GM18520 (cell line): Measurements from ENCODE around the gene PPP1R7.
"Not testable (repeated sequence)": the region's sequence is repeated elsewhere in the genome, so short reads cannot be mapped to it uniquely, and the experiment has no call there.

ENCODE experiments used
- ATAC-seq: cut with Tn5 transposase; IDR thresholded peaks from one replicate; pipeline ENCODE4 v1.9.1; 2021; ENCODE audit not compliant: unreplicated experiment

The PPP1R7 gene

DNA sequence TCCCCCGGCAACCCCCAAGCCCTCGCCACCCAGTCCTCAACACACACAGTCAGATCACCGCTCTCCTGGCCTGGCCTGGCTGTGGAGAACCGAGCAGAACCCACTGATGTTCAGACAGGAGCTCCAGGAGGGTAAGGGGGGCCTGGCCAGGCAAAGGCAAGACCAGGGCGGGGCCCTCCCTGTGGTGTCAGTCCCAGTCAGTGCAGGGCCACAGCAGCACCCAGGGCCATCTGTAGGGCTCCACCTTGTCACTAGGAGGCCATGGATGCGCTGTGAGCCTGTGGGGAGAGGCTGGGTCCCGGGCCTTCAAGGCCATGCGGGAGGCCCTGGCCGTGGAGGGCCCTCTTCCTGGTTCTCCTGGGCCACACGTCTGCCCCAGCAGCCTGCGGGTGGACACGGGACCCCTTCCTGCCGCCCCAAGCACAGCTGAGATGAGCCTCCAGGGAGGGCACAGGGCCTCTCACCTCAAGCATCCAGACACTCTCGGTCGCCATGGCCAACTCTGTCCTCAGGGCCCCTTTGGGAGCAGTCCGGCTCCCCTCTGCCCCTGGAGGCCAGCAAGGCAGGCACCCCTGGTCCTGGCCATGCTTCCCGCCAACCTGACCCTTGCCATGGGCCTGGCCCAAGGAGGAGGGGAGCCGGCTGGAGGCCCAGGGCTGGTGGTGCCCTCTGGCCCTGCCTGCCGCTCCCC lies 40.2 kb downstream of the PPP1R7 start:
- no peak for ATAC-seq

DNA sequence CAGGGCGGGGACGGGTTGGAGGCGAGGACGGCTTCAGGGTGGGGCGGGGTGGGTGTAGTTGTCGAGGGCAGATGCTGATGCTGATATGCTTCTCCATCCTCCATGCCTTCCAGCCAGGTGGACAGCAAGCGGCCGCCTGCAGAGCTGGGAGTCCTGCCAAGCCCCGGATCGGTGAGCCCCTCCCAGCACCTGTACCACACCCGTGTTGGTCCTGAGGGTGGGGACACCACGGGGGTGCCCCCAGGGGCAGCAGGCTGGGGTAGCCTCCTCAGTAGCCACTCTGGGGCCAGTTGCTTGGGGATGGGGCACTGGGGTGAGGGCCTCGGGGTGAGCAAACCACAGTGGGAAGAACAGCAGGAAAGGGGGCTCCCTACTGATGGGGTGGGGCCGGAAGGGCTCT lies 40.8 kb downstream of the PPP1R7 start:
- ATAC-seq: no peak

DNA sequence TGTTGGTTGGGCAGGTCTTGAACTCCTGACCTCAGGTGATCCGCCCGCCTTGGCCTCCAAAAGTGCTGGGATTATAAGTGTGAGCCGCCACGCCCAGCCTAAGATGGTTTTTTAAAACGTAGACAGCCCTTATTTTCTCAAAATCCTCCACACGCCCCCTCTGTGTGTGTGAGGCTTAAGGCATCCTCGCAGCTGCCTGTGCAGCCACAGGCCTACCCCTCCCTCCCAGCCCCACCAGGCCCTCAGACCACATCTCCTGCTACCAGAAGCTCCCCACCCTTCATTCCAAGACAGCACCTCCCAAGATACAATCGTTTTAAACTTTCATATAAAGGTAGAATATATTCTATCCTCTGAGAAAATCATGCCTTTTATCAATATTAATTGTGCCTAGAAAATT lies 43.0 kb downstream of the PPP1R7 start:
- no peak for ATAC-seq

DNA sequence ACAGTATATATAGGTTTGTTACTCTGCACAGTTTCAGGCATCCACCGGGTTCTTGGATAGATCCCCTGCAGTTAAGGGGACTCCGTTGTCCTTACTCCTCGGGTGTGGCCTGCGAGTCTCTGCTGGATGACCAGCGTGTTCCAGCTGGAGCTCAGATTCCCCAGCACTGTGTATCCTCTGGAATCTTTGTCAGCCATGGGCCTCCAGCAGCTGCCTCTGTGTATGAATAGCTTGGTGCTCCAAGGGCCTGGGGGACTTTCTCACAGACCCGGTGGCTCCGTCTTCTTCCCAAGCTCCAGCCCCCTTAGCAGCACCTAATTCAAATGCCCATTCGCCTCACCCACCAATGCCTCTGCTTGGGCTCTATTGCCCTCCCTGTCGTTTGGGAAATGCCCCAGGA lies 44.5 kb downstream of the PPP1R7 start:
- no peak for ATAC-seq

DNA sequence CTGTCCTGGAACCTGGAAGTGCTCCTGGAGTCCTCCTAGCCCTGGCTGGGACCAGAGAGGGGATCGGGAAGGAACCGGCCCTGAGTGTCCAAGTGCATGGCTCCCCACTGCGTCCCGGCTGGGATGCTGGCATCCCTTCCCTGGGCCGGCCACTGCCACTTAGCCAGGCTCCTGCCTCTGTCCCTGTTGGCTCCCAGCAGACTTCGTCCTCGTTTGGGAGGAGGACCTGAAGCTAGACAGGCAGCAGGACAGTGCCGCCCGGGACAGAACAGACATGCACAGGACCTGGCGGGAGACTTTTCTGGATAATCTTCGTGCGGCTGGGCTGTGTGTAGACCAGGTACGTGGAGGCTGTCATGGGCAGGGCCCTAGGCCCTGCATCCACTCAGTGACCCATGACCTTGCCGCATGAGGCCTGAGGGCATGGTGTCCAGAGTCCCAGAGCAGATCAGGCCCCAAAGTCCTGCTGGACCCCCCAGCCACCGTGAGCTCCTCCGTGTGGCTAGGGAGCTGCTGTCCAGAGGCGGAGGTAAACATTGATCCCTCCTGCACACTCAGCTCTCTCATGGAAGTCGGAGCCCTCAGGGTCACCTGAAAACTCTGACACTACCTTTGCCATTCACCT lies 45.4 kb downstream of the PPP1R7 start:
- ATAC-seq: no peak

DNA sequence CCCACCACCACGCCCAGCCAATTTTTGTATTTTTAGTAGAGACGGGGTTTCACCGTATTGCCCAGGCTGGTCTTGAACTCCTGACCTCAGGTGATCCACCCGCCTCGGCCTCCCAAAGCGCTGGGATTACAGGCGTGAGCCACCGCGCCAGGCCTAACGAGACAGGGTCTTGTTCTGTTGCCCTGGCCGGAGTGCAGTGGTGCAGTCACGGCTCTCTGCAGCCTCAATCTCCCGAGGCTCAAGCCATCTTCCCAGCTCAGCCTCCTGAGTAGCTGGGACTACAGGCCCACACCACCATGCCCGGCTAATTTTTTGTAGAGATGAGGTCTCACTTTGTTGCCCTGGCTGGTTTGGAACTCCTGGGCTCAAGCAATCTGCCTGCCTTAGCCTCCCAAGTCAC lies 47.0 kb downstream of the PPP1R7 start:
- not testable (repeated sequence) for ATAC-seq

DNA sequence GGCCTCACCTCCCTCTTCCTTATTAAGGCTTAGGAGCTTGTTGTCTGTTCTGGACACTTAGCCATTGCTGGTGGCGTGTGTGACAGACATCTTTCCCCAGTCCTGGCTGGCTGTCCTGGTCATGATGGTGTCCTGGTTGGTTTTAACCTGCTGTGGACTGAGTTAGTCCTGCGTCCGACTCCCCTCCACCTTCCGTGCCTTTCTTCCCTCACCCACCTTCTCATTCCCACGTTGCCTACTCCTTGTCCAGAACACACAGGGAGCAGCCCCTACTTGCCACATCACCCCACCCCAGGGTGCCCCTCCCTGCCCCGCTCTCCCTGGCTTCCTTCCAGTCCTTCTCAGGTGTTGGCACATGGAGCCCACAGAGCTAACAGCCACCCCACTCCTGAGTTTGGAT lies 47.7 kb downstream of the PPP1R7 start:
- no peak for ATAC-seq

DNA sequence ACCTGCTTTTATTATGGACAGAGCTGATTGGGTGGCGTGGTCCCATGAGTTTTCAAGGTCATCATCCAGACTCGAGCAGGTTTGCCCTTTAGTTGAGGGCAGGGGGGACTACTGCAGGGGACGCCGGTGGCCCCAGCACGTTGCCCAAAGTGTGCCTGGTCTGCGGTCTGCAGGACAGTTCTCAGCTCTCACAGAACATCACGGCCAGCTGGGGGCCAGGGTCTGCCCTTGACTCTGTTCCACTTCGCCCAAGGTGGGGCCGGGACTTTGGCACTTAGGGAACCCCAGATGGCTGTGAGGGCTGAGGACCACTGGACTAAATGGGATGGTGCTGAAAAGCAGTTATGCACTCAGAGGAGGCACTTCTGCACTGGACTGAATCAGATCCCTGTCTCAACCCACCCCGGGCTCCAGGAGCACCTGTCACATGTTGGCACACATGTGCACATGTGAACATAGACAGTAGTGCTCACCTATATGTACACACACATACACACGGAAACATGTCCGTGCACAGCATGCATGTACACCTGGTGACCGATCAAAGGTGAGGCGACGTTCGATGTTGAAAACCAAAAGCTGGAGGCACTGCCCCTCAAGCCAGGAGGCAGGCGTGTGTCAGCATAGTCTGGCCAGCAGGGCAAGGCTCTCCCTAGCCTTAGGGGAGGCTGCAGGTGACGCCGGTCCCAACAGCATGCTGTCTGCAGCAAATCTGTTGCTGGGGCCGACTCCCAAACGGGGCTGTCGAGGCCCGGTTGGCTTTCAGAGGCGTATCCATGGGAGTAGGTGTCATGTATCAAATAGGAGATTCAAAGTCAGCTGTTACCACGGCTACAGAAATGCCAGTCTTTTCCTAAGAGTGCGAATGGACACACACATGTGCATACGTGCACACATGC lies 48.4 kb downstream of the PPP1R7 start:
- no peak for ATAC-seq

DNA sequence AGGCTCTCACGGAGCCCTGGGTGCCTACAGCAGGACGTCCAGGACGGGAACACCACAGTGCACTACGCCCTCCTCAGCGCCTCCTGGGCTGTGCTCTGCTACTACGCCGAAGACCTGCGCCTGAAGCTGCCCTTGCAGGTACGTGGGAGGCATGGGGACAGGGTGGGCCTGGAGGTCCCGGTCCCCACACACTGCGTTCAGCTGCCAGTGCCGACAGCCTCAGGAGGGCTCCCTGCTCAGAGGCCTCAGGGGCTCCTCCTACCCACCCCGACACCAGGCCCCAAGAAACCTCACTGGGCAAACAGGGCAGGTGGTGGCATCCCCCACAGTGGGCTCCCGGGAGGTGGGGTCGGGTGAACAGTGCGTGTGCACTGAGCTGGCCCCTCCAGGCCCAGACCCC lies 49.0 kb downstream of the PPP1R7 start:
- ATAC-seq: no peak

DNA sequence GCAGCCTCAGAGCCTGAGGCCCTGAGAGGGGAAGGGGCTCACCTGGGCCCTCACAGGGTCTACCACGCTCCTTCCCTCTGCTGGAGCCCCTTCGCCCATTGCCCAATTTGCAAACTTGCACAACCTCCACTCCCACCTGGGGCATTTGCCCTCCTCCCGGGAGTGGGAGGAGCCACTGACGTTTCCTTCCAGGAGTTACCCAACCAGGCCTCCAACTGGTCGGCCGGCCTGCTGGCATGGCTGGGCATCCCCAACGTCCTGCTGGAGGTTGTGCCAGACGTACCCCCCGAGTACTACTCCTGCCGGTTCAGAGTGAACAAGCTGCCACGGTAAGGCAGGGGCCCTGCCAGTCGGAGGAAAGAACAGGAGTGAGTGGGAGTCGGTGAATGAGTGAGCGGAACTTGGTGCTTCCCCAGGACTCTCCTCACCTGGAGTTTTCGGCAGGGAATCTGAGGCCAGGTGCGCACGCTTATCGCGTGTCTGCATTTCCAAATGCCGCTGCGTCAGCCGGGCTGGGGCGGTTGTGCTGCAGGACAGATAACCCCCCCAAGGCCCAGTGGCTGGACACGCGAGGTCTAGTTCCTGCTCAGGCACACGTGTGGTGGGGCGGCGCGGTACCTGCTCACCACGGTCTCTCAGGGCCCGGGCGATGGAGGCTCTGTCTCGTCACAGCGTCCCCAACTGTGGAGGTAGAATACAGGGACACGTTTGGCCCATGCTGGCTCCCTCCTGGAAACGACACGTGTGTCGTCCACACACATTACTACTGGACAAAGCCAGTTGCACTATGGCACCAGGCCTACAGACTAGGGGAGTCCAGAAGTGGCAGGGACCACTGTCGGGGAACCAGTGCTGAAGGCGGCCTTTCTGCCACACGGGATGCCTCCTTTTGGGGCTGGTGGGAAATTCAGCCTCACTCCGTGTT lies 49.9 kb downstream of the PPP1R7 start:
- no peak for ATAC-seq

DNA sequence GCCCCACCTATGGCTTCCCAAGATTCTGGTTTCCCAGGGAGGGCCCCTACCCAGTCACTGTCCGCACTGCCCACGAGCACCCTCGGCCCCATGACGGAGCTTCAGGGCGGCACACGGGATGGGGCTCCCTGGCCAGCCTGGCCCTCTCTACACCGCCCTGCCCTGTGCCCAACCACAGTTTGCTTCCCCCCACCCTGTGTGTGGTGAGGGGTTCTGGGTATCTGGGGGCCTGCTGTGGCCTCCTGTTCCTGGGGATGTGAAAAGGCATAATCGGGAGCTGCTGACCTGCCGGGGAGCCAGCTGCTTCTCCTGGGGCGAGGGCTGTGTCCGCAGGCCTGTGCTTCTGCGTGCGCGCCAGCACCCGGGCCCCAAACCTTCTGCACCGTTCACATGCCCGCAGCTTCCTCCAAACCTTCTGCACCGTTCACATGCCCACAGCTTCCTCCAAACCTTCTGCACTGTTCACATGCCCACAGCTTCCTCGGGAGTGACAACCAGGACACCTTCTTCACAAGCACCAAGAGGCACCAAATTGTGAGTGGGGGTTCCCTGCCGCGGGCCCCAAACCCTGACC lies 50.6 kb downstream of the PPP1R7 start:
- no peak for ATAC-seq

DNA sequence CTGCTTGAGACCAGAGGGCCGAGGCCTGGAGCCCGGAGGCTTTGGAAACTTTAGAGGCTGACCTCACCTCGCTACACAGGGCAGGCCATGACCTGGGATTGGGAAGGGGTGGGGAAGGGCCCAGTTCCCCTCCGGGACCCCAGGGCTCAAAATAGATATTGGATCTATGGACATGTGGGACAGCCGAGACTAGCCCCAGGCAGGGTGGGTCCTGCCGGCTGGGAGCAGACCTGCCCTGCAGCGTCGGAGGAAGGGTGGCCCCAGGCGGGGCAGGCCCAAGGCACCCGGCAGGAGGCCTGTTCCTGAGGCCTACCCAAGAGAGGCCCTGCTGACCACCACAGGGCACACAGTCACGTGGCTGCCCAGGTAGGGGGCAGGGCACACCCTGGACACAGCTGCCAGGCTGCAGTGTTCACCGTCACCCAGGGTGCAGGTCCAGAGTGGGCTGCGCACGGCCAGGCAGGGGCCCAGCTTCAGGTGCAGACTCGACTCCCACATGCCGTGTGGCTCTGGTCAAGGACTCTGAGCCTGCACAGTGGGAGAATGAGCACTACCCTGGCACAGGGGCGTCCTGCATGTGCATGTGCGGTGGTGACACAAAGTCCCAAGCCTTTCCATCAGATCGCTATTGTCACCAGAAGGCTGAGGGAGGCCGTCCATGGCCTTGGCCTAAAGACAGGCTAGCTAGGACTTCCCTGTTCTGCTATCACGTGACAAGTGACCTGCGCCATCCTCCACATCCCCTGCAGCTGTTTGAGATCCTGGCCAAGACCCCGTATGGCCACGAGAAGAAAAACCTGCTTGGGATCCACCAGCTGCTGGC lies 51.4 kb downstream of the PPP1R7 start:
- no peak for ATAC-seq

DNA sequence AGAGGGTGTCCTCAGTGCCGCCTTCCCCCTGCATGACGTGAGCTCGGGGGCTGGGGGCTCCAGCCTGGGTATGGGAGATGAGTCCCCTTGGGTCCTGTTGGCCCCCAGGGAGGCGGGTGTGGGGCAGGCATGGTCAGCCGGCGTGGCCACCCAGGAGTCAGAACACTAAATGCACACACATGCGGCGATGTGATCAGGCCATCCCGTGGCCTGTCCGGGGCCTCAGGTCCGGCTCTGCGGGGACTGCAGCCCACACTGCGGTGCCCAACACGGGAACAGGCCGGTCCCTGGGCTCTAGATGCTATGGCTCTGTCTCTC lies 52.0 kb downstream of the PPP1R7 start:
- no peak for ATAC-seq

DNA sequence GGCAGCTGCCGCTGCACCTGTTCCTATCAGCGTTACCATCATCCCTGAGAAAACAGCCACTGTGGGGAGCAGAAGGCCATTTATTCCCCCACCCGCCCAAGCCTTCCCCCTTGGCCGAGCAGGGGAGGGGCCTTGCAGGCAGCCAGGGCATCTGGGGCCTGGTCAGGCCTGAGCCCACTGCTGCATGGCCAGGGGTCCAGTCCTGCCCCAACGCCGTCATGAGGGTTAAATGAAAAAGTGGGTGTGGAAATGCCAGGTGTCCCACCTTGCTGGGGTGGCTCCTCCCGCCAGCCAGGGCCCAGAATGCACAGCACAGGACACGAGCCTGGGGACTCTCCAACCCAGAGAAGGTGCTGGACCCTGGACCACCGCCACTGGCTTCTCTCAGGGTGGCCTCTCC lies 52.4 kb downstream of the PPP1R7 start:
- no peak for ATAC-seq

DNA sequence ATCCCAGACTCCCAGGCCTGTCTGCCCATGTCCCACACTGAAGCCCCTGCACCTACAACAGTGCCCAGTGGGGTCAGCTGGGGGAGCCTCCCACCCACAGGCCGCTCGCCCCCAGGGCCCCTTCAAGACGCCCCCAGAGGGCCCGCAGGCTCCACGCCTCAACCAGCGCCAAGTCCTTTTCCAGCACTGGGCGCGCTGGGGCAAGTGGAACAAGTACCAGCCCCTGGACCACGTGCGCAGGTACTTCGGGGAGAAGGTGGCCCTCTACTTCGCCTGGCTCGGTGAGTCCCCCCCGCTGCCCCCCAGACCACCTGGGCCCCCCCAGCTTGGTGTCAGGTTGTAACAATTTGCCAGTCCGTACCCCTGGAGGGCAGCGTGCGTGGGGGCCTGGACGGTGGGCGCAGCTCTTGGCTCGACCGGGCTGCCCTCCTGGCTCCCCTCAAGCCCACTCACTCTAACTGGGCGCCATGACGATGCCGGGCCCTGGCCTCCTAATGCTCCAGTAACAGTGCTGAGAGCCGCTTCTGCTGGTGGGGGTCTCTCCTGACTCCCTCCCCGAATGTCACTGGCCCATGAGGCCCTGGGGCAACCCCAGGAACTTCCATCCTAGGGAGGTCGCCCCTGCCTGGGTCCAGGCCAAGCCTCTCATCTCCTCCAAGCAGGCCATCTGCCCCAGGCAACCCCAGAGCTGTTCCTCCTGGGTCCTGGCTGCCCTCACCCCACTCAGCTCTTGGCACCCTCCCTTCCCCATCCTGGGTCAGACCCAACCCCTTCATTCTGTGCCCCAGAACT lies 53.1 kb downstream of the PPP1R7 start:
- ATAC-seq: no peak

DNA sequence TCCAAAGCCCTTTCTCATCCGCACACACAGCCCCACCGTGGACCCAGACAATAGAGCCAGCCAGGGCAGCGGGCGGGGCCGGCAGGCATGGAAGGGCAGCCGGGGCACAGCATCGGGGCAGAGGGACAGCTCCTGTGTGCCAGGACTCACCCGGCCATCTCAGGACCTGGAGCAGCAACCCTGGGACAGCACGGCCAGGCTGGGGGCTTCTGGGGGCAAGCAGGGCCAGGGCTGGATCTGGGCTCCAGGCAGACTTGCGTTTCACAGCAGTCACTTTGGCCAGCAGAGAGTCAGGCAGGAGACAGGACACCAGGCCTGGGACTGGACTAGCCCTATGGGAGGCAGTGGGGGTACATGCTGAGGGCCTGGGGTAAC lies 53.7 kb downstream of the PPP1R7 start:
- ATAC-seq: no peak

DNA sequence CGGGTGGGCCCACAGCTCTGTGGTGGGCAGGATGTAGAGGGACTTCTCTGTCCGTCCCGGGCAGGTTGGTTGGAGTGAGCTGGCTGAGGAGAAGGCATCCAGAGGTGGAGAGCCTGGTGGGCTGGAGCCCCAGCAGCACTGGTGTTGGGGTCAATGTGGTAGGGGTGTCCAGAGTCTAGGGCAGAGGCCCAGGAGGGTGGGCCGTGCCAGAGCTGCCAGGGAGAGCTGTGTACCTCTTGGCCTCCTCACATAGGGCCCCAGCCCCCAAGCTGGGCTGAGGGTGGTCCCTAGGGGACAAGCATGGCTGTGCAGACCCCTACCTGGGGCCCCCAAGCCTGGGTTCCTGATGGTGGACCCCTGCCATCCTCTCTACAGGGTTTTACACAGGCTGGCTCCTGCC lies 54.2 kb downstream of the PPP1R7 start:
- no peak for ATAC-seq

DNA sequence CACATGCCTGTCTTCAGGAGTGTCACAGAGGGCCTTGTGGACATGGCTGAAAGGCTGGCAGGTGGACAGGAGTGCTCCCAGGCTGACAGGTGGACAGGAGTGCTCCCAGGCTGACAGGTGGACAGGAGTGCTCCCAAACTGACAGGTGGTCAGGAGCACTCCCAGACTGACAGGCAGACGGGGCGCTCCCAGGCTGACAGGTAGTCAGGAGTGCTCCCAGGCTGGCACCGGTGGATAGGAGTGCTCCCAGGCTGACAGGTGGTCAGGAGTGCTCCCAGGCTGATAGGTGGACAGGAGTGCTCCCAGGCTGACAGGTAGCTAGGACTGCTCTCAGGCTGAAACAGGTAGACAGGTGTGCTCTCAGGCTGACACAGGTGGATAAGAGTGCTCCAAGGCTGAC lies 54.8 kb downstream of the PPP1R7 start:
- ATAC-seq: no peak

DNA sequence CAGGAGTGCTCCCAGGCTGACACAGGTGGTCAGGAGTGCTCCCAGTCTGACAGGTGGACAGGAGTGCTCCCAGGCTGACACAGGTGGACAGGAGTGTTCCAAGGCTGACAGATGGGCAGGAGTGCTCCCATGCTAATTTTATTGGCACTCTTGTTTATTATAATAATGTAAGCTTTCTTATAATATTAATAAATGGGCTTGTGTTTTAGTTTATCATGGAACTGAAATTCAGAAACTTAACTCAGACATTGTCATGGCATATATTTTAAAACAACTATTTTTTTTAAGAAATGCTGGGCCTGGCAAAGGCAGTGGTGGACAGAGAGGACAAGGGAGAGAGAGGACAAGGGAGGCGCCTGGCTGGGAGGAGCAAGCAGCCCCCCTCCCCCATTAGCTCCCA lies 56.9 kb downstream of the PPP1R7 start:
- no peak for ATAC-seq
